HG02938 (cell line): ENCODE measurements around the gene HES4.
A peak's percentile ranks its signal among the peaks of the same experiment; 100 is the strongest.

ENCODE experiments used
- ATAC-seq: cut with Tn5 transposase; IDR thresholded peaks from one replicate; pipeline ENCODE4 v1.9.1; 2021; ENCODE audit warnings: mild to moderate bottlenecking, moderate library complexity; ENCODE audit not compliant: unreplicated experiment

Gene HES4, protein sequence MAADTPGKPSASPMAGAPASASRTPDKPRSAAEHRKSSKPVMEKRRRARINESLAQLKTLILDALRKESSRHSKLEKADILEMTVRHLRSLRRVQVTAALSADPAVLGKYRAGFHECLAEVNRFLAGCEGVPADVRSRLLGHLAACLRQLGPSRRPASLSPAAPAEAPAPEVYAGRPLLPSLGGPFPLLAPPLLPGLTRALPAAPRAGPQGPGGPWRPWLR

DNA sequence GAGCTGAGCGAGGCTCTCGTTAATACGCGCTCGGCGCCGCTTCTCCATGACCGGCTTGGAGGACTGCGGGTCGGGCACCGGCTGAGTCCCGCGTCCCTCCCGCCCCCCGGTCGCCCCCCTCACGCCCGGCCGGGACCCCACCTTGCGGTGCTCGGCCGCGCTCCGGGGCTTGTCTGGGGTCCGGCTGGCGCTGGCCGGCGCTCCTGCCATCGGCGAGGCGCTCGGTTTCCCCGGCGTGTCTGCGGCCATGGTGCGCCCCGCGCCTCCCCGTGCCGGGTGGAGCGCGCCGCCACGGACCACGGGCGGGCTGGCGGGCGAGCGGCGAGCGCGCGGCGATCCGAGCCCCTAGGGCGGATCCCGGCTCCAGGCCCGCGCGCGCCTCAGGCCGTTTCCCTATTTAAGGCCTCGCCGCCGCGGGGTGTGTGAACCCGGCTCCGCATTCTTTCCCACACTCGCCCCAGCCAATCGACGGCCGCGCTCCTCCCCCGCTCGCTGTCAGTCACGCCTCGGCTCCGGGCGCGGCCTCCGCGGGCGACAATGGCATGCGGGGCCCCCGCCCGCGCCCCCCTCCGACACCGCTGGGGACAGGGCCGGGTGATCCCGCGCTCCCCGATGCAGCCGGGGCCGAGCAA is at the start of gene HES4:
TSS of gene HES4 (minus strand) at position 373 of the 632 bp plus-strand sequence. CDS start at position 249, 124 bp downstream.
- no peak for ATAC-seq

DNA sequence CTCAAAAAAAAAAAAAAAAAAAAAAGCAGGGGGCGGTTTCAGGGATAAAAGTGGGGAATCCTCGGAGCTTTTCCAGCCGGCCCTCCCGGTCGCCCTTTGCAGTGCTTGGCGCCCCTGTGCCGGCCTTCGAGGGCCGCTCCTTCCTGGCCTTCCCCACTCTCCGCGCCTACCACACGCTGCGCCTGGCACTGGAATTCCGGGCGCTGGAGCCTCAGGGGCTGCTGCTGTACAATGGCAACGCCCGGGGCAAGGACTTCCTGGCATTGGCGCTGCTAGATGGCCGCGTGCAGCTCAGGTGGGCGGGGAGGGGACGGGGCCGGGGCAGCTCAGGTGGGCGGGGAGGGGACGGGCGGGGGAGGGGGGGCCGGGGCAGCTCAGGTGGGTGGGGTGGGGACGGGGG is 48.9 kb upstream of the HES4 start:
- no peak for ATAC-seq

DNA sequence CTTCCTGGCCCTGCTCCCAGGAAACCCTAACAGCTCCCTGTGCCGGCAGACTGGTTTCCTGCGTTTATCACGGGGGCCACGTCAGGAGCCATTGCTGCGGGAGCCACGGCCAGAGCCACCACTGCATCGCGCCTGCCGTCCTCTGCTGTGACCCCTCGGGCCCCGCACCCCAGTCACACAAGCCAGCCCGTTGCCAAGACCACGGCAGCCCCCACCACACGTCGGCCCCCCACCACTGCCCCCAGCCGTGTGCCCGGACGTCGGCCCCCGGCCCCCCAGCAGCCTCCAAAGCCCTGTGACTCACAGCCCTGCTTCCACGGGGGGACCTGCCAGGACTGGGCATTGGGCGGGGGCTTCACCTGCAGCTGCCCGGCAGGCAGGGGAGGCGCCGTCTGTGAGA is 48.1 kb upstream of the HES4 start:
- no peak for ATAC-seq

DNA sequence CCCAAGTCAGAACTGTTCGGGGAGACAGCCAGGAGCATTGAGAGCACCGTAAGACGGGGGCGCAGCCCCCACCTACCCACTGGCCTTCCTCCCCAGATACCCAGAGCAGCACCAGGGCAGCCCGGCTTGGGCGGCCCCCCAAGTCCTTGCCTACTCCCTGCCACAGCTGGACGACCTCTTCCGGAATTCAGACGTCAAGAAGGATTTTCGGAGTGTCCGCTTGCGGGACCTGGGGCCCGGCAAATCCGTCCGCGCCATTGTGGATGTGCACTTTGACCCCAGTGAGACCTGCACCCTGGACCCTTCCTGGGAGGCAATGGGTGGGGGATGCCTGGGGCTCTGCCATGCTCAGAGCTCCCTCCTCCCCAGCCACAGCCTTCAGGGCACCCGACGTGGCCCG is 47.5 kb upstream of the HES4 start:
- no peak for ATAC-seq

DNA sequence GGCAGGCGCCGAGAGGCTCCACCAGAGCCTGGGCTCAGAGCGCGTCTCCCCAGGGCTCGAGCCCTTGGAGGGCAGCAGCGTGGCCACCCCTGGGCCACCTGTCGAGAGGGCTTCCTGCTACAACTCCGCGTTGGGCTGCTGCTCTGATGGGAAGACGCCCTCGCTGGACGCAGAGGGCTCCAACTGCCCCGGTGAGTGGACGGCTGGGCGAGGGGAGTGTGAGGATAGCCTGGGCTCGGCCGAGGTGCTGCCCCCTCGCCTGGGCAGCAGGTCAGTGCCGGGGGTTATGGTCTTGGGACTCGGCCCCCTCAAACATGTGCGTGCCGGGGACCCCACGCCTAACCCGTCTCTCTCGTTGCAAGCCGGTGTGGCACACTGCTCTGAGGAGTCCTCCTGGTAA is 46.9 kb upstream of the HES4 start:
- no peak for ATAC-seq

DNA sequence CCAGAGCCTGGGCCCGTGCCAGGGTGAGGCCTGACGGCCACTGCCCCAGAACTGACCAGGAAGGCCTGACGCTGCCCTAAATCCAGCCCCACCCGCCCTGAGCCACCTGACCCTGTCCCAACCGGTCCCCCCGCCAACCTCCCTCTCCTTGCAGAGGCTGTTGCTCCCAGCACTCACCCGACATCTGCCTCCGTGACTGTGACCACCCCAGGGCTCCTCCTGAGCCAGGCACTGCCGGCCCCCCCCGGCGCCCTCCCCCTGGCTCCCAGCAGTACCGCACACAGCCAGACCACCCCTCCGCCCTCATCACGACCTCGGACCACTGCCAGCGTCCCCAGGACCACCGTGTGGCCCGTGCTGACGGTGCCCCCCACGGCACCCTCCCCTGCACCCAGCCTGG is 46.3 kb upstream of the HES4 start:
- no peak for ATAC-seq

DNA sequence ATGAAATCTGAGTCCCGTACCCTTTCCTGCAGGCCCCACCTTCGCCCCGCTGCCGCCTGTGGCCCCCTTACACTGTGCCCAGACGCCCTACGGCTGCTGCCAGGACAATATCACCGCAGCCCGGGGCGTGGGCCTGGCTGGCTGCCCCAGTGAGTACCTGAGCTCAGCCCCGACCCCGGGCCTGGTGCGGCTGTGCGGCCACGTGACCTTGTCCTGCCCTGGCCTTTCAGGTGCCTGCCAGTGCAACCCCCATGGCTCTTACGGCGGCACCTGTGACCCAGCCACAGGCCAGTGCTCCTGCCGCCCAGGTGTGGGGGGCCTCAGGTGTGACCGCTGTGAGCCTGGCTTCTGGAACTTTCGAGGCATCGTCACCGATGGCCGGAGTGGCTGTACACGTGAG is 45.2 kb upstream of the HES4 start:
- ATAC-seq = no peak

DNA sequence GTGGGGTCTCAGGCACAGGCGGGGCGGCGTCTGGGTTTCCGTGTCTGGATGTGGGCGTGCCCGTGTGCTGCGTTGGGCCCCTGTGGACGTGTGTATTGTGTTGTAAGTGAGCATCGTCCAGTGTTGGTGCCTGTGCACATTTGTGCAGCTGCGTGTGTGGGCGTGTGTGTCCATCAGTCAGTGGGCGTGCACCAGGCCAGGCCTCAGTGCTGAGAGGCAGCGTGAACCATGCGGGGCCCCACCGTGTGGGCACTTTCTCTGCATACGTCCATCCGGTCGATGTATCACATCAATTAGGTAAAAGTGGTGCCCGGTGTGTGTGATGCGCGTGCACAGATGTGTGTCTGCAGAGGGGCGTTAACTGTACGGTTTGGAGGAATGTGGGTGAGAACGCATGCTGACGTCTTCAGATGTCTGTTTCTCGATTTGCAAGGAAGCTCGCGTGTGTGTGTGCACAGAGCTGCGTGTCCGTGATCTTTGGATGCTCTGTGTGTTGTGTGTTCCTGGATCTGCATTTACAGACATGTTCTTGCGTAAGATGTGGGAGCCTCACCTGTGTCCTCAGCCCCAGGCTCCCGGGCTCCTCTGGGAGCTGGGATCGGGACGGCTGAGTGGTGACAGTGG is 44.7 kb upstream of the HES4 start:
- no peak for ATAC-seq

DNA sequence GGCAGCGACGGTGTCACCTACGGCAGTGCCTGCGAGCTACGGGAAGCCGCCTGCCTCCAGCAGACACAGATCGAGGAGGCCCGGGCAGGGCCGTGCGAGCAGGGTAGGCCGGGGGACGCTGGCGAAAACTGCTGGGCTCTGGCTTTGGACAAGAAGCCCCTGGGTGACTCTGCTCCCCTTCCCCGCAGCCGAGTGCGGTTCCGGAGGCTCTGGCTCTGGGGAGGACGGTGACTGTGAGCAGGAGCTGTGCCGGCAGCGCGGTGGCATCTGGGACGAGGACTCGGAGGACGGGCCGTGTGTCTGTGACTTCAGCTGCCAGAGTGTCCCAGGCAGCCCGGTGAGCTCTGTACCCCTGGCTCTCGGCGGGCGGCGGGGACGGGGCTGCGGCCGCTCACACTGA is 44.0 kb upstream of the HES4 start:
- ATAC-seq = no peak

DNA sequence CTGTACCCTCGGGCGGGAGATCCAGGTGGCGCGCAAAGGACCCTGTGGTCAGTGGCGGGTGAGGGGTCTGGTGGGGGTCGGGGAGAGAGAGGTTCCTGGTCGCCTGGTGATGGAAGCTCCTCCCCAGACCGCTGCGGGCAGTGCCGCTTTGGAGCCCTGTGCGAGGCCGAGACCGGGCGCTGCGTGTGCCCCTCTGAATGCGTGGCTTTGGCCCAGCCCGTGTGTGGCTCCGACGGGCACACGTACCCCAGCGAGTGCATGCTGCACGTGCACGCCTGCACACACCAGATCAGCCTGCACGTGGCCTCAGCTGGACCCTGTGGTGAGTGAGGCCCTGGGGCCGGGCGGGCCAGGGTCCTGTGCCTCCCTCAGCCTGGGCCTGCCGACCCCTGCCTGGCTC is 43.5 kb upstream of the HES4 start:
- ATAC-seq = no peak

DNA sequence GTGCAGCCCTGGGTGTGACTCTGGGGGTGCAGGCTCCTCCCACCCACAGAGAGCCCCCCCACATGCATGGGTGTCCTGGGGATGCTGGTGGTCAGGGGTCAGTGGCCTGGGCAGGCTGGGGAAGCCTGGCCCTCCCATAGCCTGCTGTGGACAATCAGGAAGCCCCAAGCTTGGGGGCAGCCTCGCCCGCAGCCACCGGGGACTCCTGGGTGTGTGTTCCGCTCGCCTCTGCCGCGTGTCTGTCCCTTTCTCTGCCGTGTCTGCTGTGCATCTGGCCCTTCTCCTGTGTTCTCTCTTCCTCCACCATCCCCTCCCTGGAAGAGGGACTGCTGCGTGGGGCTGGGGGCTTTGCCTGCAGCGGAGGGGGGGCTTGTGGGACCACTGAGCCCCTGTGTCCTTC is 42.9 kb upstream of the HES4 start:
- ATAC-seq = no peak

DNA sequence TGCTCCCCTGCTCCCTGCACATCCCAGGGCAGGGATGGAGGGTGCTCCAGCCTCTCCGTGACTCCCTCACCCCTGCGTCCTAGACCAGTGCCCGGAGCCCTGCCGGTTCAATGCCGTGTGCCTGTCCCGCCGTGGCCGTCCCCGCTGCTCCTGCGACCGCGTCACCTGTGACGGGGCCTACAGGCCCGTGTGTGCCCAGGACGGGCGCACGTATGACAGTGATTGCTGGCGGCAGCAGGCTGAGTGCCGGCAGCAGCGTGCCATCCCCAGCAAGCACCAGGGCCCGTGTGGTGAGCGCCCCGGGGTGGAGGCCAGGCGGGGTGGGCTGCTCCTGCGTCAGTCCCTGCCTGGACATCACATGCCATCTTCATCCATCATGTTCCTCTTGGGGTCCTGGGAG is 42.0 kb upstream of the HES4 start:
- ATAC-seq = no peak

DNA sequence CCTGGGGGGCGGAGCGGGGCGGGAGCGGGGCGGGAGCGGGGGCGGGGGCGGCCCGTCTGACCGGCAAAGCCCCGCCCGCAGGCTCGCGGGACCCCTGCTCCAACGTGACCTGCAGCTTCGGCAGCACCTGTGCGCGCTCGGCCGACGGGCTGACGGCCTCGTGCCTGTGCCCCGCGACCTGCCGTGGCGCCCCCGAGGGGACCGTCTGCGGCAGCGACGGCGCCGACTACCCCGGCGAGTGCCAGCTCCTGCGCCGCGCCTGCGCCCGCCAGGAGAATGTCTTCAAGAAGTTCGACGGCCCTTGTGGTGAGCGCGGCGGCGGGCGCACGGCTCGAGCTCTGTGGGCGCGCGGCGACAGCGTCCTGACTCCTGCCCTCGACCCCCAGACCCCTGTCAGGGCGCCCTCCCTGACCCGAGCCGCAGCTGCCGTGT is 41.2 kb upstream of the HES4 start:
- no peak for ATAC-seq

DNA sequence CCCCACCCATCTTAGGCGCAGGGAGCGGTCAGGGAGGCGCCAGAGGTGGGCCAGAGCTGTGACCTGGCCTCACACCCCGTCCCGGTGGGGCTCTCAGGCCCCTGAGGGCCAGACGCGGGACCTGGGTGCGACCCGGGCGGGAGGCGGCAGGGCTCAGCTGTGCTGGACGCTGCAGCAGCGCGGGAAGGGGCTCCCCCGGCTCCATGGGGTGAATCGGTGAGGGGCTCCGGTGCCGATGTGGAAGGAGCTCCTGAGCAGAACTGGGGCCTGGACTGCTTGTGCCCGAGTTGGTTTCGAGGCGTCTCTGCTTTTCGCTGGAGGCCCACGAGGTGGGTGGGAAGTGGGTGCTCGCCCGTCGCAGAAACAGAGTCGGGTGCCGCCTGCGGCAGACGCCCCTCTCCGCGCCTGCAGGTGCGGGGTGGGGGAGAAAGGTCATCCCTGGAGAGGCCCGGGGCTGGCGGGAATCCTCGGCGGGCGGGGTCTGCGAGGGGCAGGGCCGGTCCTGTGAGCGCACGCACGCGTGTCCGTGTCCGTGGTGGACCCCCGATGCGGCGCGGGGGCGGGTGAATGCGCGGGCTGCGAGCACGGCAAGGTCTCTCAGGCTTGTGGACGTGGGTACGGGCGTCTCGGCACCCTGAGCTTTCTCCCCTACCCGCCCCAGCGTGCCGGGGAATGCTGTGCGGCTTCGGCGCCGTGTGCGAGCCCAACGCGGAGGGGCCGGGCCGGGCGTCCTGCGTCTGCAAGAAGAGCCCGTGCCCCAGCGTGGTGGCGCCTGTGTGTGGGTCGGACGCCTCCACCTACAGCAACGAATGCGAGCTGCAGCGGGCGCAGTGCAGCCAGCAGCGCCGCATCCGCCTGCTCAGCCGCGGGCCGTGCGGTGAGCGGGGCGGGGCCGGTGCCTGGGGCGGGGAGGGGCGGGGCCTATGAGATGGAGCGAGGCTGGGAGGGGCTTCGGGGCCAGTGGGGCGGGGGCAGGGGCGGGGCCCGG is 40.4 kb upstream of the HES4 start:
- peak; percentile 40 for ATAC-seq

DNA sequence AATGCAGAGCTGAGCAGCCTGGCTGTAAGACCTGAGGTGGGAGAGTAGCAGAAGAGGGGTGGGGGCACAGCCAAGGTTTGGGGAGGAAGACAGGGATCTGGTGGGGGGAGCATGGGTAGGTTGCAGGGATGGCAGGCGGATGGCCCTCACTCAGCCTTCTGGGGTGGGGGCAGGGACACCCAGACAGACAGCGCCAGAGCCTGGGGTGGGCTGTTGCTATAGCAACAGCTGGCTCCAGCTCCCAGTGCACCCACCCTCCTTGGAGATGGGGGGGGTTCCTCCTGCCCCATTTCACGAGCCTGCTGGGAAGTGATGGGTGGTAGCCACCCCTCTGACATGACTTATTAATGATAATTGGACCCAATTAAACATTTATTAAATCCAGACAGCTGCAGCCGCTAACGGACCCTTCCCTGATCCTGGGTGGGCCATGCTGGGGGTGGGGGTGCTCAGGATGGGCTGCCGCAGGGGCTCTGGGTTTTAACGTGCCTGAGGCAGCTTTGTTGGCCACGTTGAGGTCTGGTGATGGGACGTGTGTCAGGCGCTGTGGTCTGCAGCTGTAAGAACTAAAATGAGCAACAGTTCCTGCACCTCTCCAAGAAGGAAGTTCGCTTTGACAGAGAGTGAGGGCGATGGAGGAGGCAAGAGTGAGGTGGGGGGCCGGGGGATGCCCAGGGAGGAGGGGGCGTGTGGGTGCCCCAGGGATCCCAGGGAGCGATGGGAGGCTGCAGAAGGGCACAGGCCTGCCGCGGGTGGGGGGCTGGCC is 39.4 kb upstream of the HES4 start:
- no peak for ATAC-seq

DNA sequence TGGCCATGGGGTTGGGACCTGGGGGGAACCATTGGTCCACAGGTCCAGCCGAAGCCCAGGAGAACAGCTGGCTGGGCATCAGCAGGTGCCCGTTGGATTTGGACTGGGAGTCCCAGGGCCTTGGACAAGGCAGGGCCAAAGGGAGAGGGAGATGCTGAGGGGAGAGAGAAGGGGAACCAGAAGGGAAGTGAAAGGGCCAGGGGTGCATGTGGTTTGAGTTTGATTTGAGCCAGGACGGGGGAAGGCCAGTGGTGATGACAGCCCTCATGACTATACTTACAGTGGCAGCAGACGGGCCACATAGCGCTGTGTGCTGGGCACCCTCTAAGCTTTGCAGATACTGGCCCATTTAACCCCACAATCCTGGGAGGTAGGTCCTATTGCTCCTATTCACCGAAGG is 38.8 kb upstream of the HES4 start:
- peak; percentile 42 for ATAC-seq

DNA sequence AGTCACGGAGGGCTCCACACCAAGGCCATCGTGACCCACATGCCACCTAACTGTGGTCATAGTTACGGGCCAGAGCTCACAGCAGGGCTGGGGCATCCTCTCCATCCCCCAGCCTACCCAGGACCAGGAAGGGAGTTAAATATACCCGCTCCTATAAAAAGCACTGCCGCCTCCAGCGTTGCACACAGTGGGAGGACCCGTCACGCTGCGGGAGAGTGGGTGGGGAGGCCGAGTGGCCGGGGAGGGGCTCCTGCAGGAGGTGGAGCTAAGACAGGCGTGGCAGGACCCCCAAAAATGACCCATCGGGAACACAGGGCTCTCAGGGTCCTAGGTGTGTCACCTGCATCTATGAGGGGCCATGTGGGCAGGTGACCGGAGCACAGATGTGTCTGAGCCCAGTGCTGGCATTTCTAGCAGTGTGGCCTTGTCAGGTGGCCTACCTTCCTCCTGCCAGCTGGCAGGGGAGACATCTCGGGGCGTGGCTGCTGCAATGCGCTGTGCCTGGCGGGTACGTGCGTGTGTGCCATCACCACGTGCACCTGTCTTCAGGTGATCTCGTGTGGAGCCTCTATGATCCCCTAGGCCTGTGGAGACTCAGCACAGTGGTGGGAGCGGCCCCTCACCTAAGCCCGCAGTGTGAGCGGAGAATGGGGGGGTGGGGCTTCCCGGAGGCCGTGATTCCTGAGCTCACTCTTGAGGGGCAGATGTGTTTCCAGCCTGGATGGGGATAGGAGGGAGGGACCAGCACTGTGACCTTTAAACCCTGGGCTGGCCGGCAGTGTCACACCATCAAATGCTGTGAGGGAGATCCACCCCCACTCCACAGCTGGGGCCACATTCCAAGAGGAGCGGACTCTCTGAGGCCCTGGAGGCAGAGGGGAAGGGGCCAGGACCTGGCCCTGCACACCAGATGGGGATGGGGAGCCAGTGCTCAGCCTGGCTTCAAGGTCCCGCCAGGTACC is 37.8 kb upstream of the HES4 start:
- ATAC-seq = no peak

DNA sequence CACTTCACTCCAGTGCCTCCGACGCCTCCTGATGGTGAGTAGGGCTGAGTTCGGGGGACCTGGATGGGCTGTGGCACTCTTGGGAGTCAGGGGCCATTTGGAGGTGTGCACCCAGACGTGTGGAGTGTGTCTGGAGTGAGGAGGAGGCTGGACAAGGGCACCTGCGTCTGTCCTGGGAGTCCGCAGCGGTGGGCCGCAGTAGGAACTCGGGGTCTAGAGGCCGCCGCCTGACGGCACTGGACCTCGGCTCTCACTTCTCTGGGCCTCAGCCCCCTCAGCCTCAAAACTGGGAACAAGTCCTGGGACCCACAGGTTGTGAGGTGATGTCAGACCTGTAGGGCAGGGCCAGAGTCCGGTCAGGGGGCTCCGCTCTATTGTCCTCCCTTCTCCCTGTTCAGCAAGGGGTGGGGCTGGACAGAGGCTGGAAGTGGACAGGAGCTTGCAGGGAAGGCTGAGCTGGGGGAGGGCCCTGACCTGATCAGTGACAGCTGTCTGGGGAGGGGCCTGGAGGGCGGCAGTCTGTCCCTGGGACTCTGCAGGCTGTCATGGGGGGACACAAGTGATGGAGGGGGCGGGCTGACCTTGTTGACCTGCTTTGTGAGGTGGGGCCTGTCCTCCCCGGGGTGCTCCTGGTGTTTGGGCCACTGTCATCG is 35.5 kb upstream of the HES4 start:
- ATAC-seq = no peak

DNA sequence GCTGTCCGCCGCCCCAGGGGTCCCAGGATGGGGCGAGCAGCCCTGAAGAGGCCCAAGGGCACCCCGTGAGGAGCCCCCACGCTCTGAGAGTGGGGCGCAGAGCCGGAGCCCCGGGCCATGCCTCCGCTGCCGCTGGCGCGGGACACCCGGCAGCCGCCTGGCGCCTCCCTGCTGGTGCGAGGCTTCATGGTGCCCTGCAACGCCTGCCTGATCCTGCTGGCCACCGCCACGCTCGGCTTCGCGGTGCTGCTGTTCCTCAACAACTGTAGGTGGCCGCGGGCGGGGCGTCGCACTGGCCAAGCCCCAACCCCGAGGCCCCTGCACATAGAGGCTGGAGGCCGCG is 34.5 kb upstream of the HES4 start:
- ATAC-seq = no peak
